Cerebellar cortex (tissue), 1 donor: ENCODE measurements around the gene BCR.
A peak's percentile ranks its signal among the peaks of the same experiment; 100 is the strongest.

ENCODE experiments used
- DNase-seq: peaks from one replicate; pipeline ENCODE4 v3.0.0-alpha.2; 2015; ENCODE audit warnings: low spot score

Gene BCR

DNA sequence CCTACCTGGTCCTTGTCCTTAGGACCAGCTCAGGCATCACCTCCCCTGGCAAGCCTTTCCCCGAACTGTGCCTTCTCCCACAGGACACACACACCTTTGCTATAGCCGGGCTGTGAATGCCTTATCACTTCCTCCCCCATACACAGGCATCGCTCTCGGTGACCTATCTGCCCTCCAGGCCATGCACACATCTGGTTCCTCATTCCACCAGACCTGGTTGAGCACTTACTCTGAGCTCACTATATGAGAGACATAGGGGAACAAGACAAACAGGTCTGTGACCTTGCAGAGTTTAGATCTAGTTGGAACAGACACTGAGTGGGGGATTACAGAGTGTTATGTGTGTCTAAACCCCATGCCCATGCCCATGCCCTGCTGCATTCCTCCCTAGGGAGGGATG is 3.1 kb upstream of the BCR start:
- DNase-seq = no peak

DNA sequence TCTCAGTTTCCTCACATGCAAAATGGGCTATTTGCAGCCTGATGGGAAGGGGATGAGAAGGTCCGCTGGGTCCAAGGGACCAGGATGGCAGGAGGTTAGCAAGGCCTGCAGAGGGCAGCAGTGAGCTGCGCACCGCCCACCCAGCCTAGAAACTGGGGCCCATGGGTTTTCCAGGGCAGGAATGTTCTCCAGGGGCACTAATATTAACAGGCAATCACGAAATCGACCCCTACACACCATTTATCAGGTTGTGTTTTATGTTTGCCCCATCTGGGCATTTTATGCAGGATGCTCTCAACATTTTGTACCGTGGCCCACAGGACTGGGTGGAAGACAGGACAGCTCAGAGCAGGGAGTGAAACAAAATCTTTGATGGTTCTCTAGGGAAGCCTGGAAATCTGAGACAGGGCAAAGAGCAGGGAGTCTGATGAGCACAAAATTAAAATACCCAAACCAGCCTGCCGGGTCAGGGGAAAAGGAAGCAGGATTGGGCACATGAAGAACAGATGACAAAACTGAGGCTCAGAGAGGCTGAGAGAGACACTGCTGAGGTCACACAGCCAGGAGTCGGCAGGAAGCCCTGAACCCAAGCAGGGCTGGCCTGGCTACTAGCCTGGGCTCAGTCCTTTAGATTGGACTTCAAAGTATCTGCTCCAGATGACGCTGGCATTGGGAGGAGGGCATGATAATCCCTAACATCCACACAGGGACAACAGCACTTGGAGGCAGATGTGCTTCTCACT is 1.6 kb upstream of the BCR start:
- peak; percentile 84 for DNase-seq

DNA sequence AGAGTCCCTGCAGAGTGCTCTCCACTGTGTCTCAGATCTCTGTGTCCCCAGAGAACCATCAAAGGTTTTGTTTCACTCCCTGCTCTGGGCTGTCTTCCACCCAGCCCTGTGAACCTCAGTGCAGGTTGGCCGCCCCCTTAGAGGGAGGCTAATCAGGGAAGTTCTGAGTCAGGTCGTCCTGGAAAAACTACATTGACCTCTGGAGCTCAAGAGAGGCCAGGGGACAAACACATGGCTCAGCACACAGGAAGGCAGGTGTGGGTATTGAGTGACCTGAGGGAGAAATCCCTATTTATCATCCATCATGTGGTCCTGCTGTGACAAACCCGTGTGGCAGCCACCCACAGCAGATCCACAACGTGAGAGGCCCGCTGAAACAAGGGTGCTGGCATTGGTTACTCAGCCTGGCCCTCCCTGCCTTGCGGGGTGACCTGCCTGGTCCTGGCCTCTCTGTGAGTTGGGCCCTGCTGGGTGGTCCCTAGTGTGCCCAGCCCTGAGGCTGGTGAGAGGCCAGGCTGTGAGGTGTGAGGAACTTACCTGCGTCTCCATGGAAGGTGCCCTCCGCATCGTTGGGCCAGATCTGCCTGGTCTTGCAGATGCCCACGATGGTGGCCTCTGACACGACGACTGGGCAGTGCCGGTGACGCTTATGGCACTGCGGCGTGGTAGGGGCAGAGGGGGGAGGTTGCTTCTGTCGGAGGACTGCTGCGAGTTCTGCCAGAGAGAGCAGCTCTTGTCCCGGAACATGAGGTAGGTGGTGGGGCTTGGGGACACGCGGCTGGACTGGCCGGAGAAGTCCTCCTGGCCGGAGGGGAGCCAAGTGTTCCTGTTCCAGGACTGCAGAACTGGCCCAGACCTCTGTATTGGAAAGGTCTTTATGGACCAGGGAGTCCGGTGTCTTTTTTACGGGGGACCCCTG is 669 bp upstream of the BCR start:
- DNase-seq = peak; percentile 49

DNA sequence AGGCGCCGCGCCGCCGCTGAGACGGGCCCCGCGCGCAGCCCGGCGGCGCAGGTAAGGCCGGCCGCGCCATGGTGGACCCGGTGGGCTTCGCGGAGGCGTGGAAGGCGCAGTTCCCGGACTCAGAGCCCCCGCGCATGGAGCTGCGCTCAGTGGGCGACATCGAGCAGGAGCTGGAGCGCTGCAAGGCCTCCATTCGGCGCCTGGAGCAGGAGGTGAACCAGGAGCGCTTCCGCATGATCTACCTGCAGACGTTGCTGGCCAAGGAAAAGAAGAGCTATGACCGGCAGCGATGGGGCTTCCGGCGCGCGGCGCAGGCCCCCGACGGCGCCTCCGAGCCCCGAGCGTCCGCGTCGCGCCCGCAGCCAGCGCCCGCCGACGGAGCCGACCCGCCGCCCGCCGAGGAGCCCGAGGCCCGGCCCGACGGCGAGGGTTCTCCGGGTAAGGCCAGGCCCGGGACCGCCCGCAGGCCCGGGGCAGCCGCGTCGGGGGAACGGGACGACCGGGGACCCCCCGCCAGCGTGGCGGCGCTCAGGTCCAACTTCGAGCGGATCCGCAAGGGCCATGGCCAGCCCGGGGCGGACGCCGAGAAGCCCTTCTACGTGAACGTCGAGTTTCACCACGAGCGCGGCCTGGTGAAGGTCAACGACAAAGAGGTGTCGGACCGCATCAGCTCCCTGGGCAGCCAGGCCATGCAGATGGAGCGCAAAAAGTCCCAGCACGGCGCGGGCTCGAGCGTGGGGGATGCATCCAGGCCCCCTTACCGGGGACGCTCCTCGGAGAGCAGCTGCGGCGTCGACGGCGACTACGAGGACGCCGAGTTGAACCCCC is 798 bp downstream of the BCR start:
- no peak for DNase-seq

DNA sequence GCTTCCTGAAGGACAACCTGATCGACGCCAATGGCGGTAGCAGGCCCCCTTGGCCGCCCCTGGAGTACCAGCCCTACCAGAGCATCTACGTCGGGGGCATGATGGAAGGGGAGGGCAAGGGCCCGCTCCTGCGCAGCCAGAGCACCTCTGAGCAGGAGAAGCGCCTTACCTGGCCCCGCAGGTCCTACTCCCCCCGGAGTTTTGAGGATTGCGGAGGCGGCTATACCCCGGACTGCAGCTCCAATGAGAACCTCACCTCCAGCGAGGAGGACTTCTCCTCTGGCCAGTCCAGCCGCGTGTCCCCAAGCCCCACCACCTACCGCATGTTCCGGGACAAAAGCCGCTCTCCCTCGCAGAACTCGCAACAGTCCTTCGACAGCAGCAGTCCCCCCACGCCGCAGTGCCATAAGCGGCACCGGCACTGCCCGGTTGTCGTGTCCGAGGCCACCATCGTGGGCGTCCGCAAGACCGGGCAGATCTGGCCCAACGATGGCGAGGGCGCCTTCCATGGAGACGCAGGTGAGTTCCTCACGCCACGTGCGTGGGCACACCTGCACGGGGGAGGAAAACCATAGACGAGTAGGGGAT is 1.5 kb downstream of the BCR start:
- DNase-seq = no peak

DNA sequence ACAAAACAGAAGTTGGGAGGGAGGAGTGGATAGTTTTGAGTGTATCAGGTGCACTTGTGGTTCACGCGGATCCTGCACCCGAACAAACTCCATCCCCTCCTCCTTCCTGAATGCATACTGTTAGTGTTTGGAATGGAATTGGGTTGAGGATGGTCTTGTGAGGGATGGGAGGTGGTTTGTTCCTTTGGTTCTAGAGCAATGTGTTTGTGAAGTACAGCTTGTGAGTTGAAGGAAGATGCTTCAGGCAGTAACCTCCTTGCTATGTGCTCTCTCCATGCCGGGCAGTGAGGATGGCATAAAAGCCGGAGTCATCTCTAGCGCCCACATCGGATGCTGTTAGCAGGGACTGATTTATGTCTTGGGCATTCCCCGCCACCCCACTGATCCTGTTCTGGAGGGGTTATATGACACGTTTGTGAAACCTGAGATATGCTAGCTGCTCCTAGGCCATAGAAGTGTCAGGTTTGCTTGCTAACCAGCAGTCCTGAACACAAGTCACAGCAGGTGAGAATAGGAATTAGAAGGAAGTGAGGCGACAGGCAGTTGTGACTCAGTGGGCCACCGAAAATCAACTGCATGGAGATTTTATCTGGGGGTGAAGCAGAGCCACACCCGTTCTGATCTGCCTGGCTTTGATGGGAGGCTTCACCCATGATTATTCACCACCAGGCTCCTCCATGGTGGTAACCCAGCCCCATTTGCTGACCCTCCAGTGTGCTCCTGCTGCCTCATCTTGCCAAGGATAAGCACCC is 2.2 kb downstream of the BCR start:
- peak; percentile 74 for DNase-seq

DNA sequence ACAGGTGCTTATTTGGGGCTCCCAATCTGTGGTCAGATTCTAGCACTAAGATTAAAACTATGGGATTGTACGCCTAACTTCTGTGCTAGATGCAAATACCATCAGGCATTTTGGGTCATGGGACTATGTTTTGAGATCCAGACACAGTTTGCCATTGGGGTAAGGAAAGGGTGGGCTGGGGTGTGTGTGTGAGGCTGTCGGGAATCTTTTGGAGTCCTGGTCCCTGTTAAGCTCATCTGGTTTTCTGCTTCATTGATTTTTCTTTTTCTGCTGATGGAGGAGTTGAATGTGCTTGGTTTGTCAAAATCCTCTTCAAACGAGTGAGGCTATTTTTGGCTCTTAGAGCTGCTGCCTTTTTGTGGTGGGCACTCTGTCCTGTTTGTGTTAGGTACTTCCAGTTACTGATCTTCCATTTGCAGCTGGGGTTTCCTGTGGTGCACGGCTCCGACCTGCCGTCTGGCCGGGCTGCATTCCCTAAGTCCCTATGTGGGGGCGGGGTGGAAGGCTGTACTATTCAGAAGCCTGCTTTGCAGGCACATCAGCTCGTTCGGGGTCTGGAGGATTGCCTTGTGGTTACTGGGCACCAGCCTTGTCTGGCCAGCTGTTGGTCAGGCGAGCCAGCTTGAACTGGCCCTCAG is 2.9 kb downstream of the BCR start:
- peak; percentile 60 for DNase-seq

DNA sequence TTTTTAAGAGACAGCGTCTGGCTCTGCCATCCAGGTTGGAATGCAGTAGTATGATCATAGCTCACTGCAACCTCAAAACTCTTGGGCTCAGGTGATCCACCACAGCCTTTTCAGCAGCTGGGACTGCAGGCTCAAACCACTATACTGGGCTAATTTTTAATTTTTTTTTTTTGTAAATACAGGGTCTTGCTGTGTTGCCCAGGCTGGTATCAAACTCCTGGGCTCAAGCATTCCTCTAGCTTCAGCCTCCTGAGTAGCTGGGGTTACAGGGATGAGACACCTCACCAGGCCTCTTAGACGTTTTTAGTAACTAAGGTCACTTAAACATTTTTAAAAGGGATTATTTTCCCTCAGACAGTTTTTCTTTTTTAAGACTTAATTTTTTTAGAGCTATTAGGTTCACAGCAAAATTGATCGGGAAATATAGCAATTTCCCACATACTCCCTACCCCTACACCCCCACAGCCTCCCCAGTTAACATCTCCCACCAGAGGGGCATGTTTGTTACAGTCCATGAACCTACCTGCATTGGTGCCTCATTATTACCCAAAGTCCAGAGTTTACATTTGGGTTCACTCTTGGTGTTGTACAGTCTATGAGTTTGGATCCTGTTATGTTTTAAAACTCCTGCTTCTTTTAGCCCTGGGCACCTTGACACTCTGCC is 3.9 kb downstream of the BCR start:
- no peak for DNase-seq

DNA sequence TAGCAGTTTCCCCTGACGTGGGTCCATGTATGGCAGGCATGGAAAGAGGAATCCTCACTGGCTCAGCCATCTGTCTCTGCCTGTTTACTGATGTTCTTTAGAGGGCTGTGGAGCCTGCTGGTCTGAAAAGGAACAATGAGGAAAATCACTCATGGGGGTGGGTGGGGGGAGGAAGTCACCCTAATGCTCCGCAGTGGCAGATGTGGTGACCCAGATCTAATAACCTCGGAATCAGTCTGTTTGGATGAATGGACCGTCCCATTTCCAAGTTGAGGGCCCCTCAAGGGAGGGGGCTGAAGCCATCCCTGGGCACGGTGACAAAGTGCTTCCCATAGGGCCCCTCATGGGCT is 4.4 kb downstream of the BCR start:
- no peak for DNase-seq

DNA sequence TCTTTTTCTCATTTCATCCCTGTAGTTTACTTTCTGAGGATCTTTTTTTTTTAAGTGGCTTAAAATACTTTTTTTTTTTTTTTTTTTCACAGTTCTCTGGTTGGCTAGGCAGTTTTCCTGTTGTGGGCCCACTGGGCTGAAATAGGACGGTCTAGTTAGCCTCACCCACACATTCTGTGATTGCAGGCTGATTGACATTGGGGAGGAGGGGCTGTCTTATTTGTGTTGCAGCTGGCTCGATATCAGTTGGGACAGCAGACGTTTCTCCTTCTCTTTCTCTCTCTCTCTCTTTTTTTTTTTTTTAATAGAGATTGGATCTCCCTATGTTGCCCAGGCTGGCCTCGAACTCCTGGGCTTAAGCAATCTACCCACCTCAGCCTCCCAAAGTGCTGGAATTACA is 6.9 kb downstream of the BCR start:
- DNase-seq = no peak

DNA sequence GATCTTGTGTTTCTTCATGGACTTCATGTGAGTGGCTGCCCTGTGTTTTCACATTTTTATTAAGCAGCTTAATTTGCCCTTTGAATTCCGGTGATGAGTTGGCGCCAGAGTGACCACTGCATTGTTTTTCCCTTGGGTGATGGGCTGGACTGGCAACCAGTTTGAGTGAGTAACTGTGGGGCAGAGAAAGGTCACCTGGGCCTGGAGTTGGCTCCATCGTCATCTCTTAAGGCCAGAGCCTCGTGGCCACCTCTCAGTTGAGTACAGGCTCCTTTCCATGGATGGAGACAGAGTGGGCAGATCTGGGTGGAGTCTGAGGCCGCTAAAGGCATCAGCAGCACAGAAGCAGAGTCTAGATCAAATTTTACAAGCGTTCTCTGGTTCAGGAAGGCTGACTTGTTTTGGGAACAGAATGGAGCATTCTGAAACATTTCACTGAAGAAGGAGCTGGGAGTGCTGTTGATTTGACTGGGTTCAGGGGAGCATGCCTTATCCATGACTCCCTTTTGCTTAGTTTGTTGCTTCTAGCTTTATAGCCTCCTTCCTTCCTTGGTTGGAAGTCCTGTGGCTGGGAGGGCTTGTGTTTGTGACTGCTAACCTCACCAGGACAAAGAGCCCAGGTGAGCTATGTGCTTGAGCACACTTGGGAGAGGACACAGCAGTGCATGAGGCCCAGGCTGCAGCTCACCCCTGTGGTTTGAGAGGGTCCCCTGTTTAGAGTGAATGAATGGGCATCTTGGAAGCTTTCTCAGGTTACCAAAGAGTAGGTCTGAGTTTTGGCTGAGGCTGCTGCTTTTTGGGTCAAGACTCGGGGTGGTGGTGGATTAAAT is 7.8 kb downstream of the BCR start:
- no peak for DNase-seq

DNA sequence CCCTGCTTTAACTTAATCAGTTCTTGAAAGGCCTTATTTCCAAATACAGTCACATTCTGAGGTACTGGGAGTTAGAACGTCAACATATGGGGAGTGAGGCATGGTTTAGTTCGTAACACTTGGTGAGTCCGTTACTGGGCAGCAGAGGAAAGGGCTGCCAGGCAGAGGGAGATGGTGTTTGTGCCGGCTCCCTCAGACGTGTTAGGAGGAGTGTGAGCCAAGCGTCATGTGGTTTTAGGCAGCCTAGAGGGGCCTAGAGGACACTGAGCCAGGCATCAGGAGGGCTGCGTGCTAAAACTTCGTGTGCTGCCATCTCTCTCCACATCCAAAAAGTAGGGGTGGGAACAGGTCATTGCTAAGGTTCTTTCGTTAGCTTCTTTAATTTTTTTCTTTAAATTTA is 10.2 kb downstream of the BCR start:
- DNase-seq = no peak

DNA sequence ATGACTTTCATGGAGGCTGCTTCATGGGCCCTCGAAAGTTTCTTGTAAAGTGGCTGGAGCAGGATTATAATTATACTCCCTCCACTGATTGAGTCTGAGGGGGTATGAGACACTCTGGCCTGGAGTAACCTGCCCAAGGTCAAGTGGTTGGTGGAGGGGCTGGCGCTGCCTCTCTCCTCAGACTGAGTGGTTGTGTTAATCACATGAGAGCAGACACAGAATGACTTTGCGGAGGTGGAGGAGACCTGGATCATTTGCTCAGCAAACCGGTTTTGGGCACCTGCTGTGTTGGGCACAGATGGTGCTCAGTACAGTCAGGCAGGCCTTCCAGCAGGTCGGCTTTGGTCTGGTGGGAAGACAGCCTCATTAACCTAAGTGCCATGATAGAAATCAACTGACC is 11.8 kb downstream of the BCR start:
- peak; percentile 92 for DNase-seq

DNA sequence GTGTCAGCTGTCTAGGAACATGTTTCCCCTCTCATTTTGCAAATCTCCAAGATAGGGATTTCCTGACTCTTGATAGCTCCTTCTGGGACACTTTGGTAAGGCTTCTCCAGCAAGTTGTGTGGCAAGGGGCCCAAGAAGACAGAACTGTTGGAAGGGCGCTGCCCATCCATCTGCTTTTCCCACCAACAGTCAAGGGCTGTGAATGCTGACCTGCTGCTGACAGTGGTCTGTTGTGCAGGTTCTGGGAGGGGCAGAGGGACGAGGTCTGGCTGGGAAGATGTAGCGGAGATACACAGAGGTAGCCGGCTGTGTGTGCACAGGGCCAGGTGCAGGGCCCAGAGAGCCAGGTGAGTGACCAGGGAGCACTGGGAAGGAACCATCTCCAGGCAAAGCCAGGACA is 12.2 kb downstream of the BCR start:
- no peak for DNase-seq

DNA sequence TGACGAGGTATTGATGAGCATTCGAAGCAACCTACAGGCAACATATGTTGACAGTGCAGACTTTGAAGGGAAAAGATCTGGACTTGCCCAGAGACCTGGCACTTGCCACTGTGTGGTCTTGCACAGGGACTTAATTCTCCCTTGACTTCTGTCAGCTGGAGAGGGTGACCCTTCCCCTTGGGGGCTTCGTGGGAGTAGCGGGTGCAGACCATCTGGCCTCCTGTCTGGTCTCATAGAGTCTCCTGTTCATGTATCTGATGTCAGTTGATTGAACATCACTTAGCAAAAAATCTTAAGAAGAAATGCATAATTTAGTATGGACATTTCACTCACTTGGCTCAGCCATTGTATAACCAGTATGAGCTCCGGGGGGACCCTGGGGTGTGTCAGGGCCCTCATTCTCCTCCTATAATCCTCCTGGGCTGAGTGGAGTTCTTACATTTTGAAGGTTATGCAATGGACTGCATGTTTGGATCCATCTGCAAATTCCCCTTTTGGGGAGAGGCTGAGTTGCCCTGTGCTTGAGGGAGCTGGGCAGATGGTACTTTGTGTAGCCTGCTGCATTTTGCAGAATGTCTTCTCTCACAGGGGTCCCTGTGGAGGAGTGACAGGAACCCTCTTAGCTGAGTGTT is 13.0 kb downstream of the BCR start:
- no peak for DNase-seq

DNA sequence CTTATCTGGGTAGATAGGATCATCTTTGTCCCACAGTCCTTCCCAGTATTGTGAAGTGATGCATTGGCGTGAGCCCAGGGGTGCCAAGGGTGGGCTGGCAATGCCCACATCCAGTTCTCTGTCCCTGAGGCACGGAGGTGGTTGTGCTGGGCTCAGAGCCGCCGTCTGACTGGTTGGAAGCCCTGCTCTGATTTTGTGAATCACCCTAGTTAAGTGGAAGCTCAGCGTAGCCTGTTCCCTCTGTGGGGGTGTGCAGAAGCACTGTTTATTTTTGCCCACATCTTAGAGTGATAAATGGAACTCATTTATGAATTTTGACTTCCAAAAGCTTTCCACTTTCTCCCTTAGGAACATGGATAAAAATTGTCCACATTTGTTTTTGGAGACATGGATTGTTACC is 13.6 kb downstream of the BCR start:
- DNase-seq = no peak

DNA sequence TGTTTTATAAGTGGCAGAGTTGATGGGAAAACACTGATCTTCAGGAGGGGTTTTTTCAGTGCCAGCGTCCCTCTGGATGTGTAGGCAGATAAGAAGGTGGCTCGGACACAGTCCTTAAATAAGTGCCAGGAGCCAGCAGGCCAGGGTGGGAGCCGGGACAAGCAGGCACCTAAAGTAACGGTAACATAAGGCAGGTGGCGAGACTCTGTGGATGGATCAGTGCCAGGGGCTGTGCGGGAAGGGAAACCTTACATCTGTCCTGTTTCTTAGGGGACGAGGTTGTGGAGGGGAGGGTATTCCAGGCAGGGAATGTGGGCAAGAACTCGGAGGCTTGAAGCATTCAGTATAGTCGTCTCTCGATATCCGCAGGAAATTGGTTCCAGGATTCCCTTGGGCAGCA is 15.9 kb downstream of the BCR start:
- DNase-seq = no peak

DNA sequence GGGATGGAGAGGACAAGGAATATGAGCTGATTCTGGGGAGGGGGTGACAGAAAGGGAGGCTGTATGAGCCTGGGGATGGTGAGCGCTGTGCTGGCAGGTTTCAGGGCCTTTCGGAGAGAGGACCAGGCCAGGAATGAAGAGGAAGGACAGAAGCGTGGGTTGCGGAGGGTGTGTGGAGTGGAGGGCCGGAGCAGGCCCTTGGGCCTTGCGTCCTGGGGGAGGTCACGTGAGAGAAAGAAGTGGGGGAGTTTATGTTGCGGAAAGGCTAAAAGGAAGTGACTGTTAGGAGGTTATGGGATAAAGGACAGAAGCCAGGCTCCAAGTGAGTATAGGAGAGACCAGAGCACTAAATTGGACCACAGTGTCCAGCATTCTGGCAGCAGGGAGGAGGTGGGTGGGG is 17.5 kb downstream of the BCR start:
- DNase-seq = no peak

DNA sequence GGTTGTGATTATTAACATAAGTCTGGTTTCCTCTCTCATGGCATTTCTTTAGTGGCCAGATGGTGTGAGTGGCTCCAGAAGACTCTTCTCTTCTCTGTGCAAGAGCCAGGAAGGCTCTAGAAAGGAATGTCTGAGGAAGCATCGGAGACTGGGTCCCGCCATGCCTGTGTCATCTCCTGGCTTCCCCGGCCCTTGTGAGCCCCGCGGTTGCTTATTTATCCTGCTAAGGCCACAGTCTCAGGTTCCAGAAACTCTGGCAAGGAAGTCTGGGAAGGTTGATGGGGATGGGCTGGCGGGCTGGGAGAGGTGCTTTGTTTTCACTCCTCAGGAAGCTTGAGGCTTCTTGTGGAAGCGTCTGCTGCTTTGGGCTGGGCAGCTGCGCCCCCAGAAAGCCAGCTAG is 18.9 kb downstream of the BCR start:
- DNase-seq = no peak
